Measurements from ENCODE around the gene PPP1R2. TPM values are rescaled to one million over a fixed set of nuclear protein-coding genes. Genes with fewer than 3 reads are reported as not detected.

Gene PPP1R2
- total RNA-seq, 2 donors from 2014 or later = 55.6 to 69.0 TPM

DNA sequence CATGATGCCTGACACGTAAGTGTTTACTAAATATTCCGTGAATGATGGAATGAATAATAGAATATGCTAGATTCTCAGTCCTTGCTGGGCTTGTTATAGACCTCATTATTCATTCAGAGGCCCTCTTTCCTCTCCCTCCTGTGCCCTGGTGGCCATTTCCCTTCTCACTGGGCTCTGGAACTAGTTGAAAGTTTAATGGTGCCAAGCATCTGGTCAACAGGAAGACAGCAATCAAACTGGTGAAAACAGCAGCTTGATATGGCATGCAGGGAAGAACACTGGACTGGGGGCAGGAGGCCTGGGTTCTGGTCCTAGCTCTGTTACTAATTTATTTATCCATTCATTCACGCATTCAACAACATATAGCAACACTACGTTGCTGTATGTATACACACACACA is 44.3 kb upstream of the PPP1R2 start:
- H3K4me1 ChIP-seq (ENCODE audit: control insufficient read depth in 1 of 2, low read depth in 2 of 2) = no peaks in the 10 kb centered on the region
- H3K36me3 ChIP-seq = no peaks in the 10 kb centered on the region
- no peaks in the 10 kb centered on the region for H3K9me3 ChIP-seq
- no peak for ATAC-seq (ENCODE audit: insufficient number of reproducible peaks, low FRiP score, low read depth)
- DNase-seq (ENCODE audit: low spot score) = no peak
- H3K27ac ChIP-seq = no peak overlapping the region
- H3K4me3 ChIP-seq = no peak overlapping the region
- no peaks in the 10 kb centered on the region for H3K27me3 ChIP-seq (replicated peaks; ENCODE audit: insufficient read depth)
- TF ChIP-seq, protein P1, sequence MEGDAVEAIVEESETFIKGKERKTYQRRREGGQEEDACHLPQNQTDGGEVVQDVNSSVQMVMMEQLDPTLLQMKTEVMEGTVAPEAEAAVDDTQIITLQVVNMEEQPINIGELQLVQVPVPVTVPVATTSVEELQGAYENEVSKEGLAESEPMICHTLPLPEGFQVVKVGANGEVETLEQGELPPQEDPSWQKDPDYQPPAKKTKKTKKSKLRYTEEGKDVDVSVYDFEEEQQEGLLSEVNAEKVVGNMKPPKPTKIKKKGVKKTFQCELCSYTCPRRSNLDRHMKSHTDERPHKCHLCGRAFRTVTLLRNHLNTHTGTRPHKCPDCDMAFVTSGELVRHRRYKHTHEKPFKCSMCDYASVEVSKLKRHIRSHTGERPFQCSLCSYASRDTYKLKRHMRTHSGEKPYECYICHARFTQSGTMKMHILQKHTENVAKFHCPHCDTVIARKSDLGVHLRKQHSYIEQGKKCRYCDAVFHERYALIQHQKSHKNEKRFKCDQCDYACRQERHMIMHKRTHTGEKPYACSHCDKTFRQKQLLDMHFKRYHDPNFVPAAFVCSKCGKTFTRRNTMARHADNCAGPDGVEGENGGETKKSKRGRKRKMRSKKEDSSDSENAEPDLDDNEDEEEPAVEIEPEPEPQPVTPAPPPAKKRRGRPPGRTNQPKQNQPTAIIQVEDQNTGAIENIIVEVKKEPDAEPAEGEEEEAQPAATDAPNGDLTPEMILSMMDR (IDR thresholded peaks at IDR 0.05) = no peak

DNA sequence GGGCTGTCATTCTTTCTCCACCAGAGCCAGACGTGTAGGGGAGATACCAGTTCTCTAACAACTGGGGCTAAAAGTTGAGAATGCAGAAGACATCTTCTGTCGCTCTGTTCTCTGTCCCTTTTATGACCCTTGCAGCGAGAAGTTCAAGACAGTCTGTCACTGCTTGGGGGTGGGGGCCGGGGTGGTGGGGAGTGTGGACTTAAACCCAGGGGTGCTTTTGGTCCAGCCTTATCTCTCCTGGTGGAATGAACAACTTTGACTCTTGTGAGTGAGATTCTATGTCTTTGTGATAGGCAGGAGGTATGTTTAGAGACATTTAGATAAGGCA is 41.4 kb upstream of the PPP1R2 start:
- Histone ChIP-seq H3K27me3 (replicated peaks; ENCODE audit: insufficient read depth) (no peaks in the 10 kb centered on the region), H3K27ac (no peak overlapping the region), H3K4me3 (no peak overlapping the region), H3K4me1 (ENCODE audit: control insufficient read depth in 1 of 2, low read depth in 2 of 2) (no peaks in the 10 kb centered on the region), H3K36me3 (no peaks in the 10 kb centered on the region), H3K9me3 (no peaks in the 10 kb centered on the region)
- DNase-seq (ENCODE audit: low spot score) (no peak), ATAC-seq (ENCODE audit: insufficient number of reproducible peaks, low FRiP score, low read depth) (no peak)
- TF ChIP-seq, protein P1 (IDR thresholded peaks at IDR 0.05) = no peak

DNA sequence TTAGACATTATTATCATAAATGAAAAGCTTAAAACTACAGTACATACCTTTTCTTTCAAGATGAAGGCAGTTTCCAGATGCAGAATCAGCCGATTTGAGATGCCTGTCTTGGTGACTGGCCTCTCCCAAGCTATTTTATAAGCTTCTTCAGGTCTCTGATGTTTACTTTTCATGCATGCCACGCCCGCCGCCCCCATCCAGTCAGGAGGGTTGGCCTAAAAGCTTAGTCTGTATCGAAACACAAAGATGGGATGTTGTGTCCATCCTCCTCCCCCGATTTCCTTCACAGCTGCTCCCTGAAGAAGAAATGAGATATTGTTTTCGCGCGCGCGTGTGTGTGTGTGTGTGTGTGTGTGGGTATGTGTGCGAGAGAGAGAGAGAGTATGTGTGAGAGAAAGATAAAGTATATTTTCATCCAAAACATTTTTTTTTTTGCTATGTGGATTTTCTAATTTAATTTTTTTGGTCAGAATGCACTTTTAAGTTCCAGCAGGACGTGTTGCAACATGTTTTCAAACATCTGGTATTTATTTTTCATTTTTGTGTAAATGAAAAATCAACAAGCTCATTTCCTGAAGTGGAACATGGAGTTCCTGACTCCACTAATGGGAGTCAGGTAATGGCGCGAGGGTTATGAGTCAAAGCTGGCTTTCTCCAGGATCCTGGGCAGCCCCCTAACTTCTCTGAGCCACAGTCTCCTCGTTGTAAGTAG is 40.9 kb upstream of the PPP1R2 start, which contains the start of gene APOD:
Gene APOD (minus strand): TSS at position 110 of the 712 bp plus-strand sequence. CDS start 4,479 bp downstream, outside the sequence.
- H3K27ac ChIP-seq = no peak within 1 kb of the TSS
- no peaks in the 10 kb centered on the region for H3K27me3 ChIP-seq (replicated peaks; ENCODE audit: insufficient read depth)
- no peaks in the 10 kb centered on the region for H3K9me3 ChIP-seq
- TF ChIP-seq, protein P1 (IDR thresholded peaks at IDR 0.05) = no peak
- no peaks in the 10 kb centered on the region for H3K4me1 ChIP-seq (ENCODE audit: control insufficient read depth in 1 of 2, low read depth in 2 of 2)
- DNase-seq (ENCODE audit: low spot score) (no peak), ATAC-seq (ENCODE audit: insufficient number of reproducible peaks, low FRiP score, low read depth) (no peak)
- H3K36me3 ChIP-seq = no peaks in the 10 kb centered on the region
- peak within 1 kb of the TSS; percentile 25 for H3K4me3 ChIP-seq

DNA sequence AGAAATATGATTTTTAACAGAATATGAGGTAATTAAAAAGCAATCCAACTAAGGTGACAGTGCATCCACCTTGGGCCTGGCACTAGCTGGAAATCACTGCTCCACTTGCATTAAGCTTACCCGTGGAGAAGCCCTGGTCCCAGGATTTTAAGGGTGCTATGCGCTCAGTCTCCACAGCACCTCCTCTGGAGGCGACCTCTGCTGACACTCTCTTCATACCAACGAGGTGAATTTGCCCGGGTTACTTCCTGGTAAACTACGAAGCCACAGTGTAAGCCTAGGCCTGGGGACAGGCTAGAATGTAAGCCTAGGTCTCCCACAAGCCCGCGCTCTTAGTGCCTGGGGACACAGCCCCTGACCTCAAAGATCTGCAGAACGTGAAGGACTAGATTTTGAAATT is 39.8 kb upstream of the PPP1R2 start:
- no peak overlapping the region for H3K4me3 ChIP-seq
- ATAC-seq (ENCODE audit: insufficient number of reproducible peaks, low FRiP score, low read depth) (no peak), DNase-seq (ENCODE audit: low spot score) (no peak)
- H3K27ac ChIP-seq = no peak overlapping the region
- H3K9me3 ChIP-seq = no peaks in the 10 kb centered on the region
- no peaks in the 10 kb centered on the region for H3K36me3 ChIP-seq
- no peaks in the 10 kb centered on the region for H3K4me1 ChIP-seq (ENCODE audit: control insufficient read depth in 1 of 2, low read depth in 2 of 2)
- H3K27me3 ChIP-seq (replicated peaks; ENCODE audit: insufficient read depth) = no peaks in the 10 kb centered on the region
- TF ChIP-seq, protein P1 (IDR thresholded peaks at IDR 0.05) = no peak

DNA sequence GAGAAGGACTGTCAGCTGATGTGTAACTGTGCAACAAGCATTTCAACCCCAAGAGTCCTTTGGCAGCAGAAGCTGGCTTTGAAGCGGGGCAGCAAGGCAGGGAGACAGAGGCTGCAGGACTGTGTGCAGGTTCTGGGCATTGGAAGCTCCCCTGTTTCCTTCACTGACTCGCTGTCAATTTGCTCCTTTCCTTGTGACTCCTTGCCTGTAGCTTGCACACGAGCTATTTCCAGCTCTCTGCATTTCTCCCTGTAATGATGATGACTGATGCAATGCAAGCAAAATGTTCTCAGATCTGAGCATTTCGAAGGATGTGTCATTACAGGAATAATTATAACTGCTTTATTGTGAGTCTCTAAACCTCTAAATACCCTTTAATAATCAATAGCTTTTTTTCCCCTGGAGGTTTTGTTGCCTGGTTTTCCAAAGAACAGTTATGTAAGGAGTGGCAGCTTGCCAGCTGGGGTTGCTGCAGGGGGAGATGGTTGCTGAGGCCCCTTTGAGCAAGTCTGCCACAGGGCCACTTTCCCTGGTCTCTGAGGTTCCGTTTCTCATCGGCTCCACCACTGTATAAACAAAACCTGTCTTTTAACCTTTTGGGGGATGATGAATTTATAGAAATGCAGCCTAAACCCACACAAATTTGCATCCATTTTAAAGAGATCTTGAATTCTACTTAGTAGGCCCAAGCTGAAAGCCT is 37.8 kb upstream of the PPP1R2 start:
- H3K9me3 ChIP-seq = no peaks in the 10 kb centered on the region
- no peak overlapping the region for H3K27ac ChIP-seq
- no peak overlapping the region for H3K4me3 ChIP-seq
- H3K4me1 ChIP-seq (ENCODE audit: control insufficient read depth in 1 of 2, low read depth in 2 of 2) = no peaks in the 10 kb centered on the region
- H3K36me3 ChIP-seq = no peaks in the 10 kb centered on the region
- no peaks in the 10 kb centered on the region for H3K27me3 ChIP-seq (replicated peaks; ENCODE audit: insufficient read depth)
- ATAC-seq (ENCODE audit: insufficient number of reproducible peaks, low FRiP score, low read depth) (no peak), DNase-seq (ENCODE audit: low spot score) (no peak)
- TF ChIP-seq, protein P1 (IDR thresholded peaks at IDR 0.05) = no peak

Data from thoracic aorta (tissue), 2 donors.